ENCODE measurements around the gene ADAMTS2. TPM values are rescaled to one million over a fixed set of nuclear protein-coding genes. Genes with fewer than 3 reads are reported as not detected.

The ADAMTS2 gene
- total RNA-seq, 1 experiment from 2014 or later = not detected

DNA sequence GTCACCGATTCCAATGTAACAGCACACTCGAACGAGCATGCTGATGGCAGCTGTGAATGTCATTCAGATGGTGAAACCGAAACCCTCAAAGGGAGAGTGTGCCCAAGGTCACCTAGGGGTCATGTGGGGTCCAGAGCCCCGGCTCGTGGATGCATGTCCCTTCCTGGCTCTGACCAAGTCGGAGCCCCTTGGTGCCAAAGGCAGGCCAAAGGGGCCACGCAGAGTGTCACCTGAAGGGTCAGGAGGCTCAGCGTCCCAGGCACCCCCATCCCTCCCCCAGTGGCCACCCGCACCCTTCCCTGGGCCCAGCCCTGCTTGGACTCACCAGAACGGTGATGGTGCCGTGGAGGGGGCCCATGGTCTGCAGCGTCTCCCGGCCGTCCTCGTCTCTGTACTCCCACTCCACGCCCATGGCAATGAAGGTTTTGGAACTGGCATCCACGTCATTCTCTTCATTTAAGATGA is 215.6 kb downstream of the ADAMTS2 start:
- H3K79me2 ChIP-seq (ENCODE audit: low read length) = no peaks in the 10 kb centered on the region
- DNase-seq (no peak), ATAC-seq (no peak)
- no peak overlapping the region for H2AFZ ChIP-seq (ENCODE audit: low read length)
- no peaks in the 10 kb centered on the region for H4K20me1 ChIP-seq (ENCODE audit: low read length)
- H3F3A ChIP-seq (ENCODE audit: low read length, unreplicated experiment) = no peaks in the 10 kb centered on the region
- TF ChIP-seq, protein P1, sequence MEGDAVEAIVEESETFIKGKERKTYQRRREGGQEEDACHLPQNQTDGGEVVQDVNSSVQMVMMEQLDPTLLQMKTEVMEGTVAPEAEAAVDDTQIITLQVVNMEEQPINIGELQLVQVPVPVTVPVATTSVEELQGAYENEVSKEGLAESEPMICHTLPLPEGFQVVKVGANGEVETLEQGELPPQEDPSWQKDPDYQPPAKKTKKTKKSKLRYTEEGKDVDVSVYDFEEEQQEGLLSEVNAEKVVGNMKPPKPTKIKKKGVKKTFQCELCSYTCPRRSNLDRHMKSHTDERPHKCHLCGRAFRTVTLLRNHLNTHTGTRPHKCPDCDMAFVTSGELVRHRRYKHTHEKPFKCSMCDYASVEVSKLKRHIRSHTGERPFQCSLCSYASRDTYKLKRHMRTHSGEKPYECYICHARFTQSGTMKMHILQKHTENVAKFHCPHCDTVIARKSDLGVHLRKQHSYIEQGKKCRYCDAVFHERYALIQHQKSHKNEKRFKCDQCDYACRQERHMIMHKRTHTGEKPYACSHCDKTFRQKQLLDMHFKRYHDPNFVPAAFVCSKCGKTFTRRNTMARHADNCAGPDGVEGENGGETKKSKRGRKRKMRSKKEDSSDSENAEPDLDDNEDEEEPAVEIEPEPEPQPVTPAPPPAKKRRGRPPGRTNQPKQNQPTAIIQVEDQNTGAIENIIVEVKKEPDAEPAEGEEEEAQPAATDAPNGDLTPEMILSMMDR (conservative IDR thresholded peaks at IDR 0.05; ENCODE audit: low read depth, low read length) = no peak
- TF ChIP-seq EZH2 (IDR thresholded peaks at IDR 0.05; ENCODE audit: low read length, unreplicated experiment) = no peak
- TF ChIP-seq EZH2phosphoT487 (IDR thresholded peaks at IDR 0.05; ENCODE audit: borderline replicate concordance, low read length) = no peak
- POLR2A ChIA-PET (ENCODE audit: unreplicated experiment) = no interaction called here
- H3K27ac ChIP-seq (ENCODE audit: low read length) = no peak overlapping the region
- no peak overlapping the region for H3K4me3 ChIP-seq (ENCODE audit: low read length)
- H3K9me3 ChIP-seq (ENCODE audit: low read length) = no peaks in the 10 kb centered on the region
- H3K9ac ChIP-seq (ENCODE audit: low read length) = no peak overlapping the region
- no peak overlapping the region for H3K4me2 ChIP-seq (ENCODE audit: low read length)
- no TSS peak for BruUV-seq (replicated peaks)
- H3K36me3 ChIP-seq (ENCODE audit: low read depth, low read length) = no peaks in the 10 kb centered on the region
- intact Hi-C loops (cut with micrococcal nuclease) = no loop called here
- H3K27me3 ChIP-seq (ENCODE audit: low read length) = no peaks in the 10 kb centered on the region
- CTCF ChIA-PET = no interaction called here
- no peaks in the 10 kb centered on the region for H3K4me1 ChIP-seq (ENCODE audit: insufficient read depth, low read length)
- H3K9me2 ChIP-seq (replicated peaks; ENCODE audit: low read length) = no peaks in the 10 kb centered on the region

DNA sequence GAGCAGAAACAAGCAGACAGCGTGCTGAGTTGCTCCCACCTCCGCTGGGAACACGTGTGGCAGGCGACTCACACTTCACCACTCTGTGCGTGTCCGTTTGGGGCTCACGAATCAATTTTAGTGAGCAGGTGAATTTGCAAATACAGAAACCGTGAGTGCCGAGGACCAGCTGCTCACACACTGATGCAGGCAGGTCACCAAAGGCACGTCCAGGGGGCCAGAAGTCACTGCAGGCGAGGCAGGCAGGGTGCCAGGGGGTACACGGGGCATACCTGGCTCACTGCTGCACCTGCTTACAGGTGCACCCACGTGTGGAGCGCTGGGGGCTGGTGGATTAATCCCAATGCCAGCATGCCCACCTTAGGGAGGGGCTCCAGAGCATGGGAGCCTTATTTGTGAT is 216.3 kb downstream of the ADAMTS2 start:
- H3K9ac ChIP-seq (ENCODE audit: low read length) = no peak overlapping the region
- ATAC-seq (no peak), DNase-seq (no peak)
- H3K4me3 ChIP-seq (ENCODE audit: low read length) = no peak overlapping the region
- H3K9me2 ChIP-seq (replicated peaks; ENCODE audit: low read length) = no peaks in the 10 kb centered on the region
- CTCF ChIA-PET = no interaction called here
- no peak overlapping the region for H2AFZ ChIP-seq (ENCODE audit: low read length)
- H3K9me3 ChIP-seq (ENCODE audit: low read length) = no peaks in the 10 kb centered on the region
- no peak for TF ChIP-seq EZH2 (IDR thresholded peaks at IDR 0.05; ENCODE audit: low read length, unreplicated experiment)
- TF ChIP-seq, protein P1 (conservative IDR thresholded peaks at IDR 0.05; ENCODE audit: low read depth, low read length) = no peak
- TF ChIP-seq EZH2phosphoT487 (IDR thresholded peaks at IDR 0.05; ENCODE audit: borderline replicate concordance, low read length) = no peak
- no TSS peak for BruUV-seq (replicated peaks)
- no peaks in the 10 kb centered on the region for H4K20me1 ChIP-seq (ENCODE audit: low read length)
- no peaks in the 10 kb centered on the region for H3K79me2 ChIP-seq (ENCODE audit: low read length)
- intact Hi-C loops (cut with micrococcal nuclease) = no loop called here
- H3K27me3 ChIP-seq (ENCODE audit: low read length) = no peaks in the 10 kb centered on the region
- H3K27ac ChIP-seq (ENCODE audit: low read length) = no peak overlapping the region
- POLR2A ChIA-PET (ENCODE audit: unreplicated experiment) = no interaction called here
- no peaks in the 10 kb centered on the region for H3F3A ChIP-seq (ENCODE audit: low read length, unreplicated experiment)
- H3K4me2 ChIP-seq (ENCODE audit: low read length) = no peak overlapping the region
- no peaks in the 10 kb centered on the region for H3K36me3 ChIP-seq (ENCODE audit: low read depth, low read length)
- no peaks in the 10 kb centered on the region for H3K4me1 ChIP-seq (ENCODE audit: insufficient read depth, low read length)

DNA sequence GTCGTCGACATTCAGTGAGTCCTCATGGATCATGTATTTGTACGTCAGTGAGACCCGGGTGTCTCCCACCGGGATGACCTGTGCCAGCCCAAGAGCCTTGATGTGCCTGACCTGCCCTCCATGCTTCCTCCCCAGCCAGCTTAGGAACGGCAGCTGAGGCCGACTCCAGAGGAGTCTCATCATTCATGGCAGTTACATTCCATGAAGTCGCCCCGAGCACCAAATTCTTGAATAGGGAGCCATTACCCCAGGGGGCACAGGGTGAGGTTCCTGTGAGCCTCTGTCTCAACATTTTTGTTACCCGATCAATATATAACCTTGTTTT is 217.3 kb downstream of the ADAMTS2 start:
- Histone ChIP-seq H3K4me1 (ENCODE audit: insufficient read depth, low read length) (no peaks in the 10 kb centered on the region), H3K27me3 (ENCODE audit: low read length) (no peaks in the 10 kb centered on the region), H3K9me2 (replicated peaks; ENCODE audit: low read length) (no peaks in the 10 kb centered on the region), H3K4me3 (ENCODE audit: low read length) (no peak overlapping the region), H3K4me2 (ENCODE audit: low read length) (no peak overlapping the region), H3K27ac (ENCODE audit: low read length) (no peak overlapping the region), H3K79me2 (ENCODE audit: low read length) (no peaks in the 10 kb centered on the region), H3K36me3 (ENCODE audit: low read depth, low read length) (no peaks in the 10 kb centered on the region), H3K9me3 (ENCODE audit: low read length) (no peaks in the 10 kb centered on the region), H4K20me1 (ENCODE audit: low read length) (no peaks in the 10 kb centered on the region), H3F3A (ENCODE audit: low read length, unreplicated experiment) (no peaks in the 10 kb centered on the region), H2AFZ (ENCODE audit: low read length) (no peak overlapping the region), H3K9ac (ENCODE audit: low read length) (no peak overlapping the region)
- BruUV-seq (replicated peaks) = no TSS peak
- ATAC-seq (no peak), DNase-seq (no peak)
- intact Hi-C loops (cut with micrococcal nuclease) = no loop called here
- ChIA-PET CTCF (no interaction called here), POLR2A (ENCODE audit: unreplicated experiment) (no interaction called here)
- TF ChIP-seq, protein P1 (conservative IDR thresholded peaks at IDR 0.05; ENCODE audit: low read depth, low read length) = no peak
- TF ChIP-seq EZH2phosphoT487 (IDR thresholded peaks at IDR 0.05; ENCODE audit: borderline replicate concordance, low read length) (no peak), EZH2 (IDR thresholded peaks at IDR 0.05; ENCODE audit: low read length, unreplicated experiment) (no peak)
